Measurements from ENCODE around the gene C19orf44. TPM values are rescaled to one million over a fixed set of nuclear protein-coding genes. Genes with fewer than 3 reads are reported as not detected.
"Not testable (repeated sequence)": the region's sequence is repeated elsewhere in the genome, so short reads cannot be mapped to it uniquely, and the experiment has no call there.

Gene C19orf44
- total RNA-seq, 1 donor from 2014 or later: 7.4 TPM

GRCh38 chr19:16504271-16504670, 8.1 kb downstream of the C19orf44 start:
- Histone ChIP-seq H3K4me1 (no peaks in the 10 kb centered on the region), H3K9me3 (no peaks in the 10 kb centered on the region), H3K4me3 (no peak overlapping the region), H3K27me3 (no peaks in the 10 kb centered on the region), H3K36me3 (peaks cover 0 to 12% of the 10 kb centered on the region in 2 donors), H3K27ac (no peak overlapping the region)
- intact Hi-C loops (cut with DNase I): no loop called here
- no peak for DNase-seq (ENCODE audit: extremely low spot score in 2 of 2)
- TF ChIP-seq POLR2A (IDR thresholded peaks at IDR 0.05): no peak
- TF ChIP-seq CTCF (IDR thresholded peaks at IDR 0.05): no peak
- no peak for TF ChIP-seq POLR2AphosphoS5 (IDR thresholded peaks at IDR 0.05; ENCODE audit: insufficient read depth in 1 of 2, low read depth in 1 of 2)

GRCh38 chr19:16506161-16506560, 10.0 kb downstream of the C19orf44 start:
- intact Hi-C loops (cut with DNase I); DNase-seq (ENCODE audit: extremely low spot score in 2 of 2); H3K4me1 ChIP-seq; H3K27ac ChIP-seq; H3K4me3 ChIP-seq; H3K27me3 ChIP-seq; H3K9me3 ChIP-seq: not testable (repeated sequence)
- H3K36me3 ChIP-seq: peaks cover 0 to 28% of the 10 kb centered on the region in 2 donors

- H3K27me3 ChIP-seq: no peaks in the 10 kb centered on the region
- H3K27ac ChIP-seq: no peak overlapping the region
- no peaks in the 10 kb centered on the region for H3K9me3 ChIP-seq
- H3K4me1 ChIP-seq: no peaks in the 10 kb centered on the region
- TF ChIP-seq CTCF (IDR thresholded peaks at IDR 0.05): no peak
- no peak for TF ChIP-seq POLR2A (IDR thresholded peaks at IDR 0.05)
- TF ChIP-seq POLR2AphosphoS5 (IDR thresholded peaks at IDR 0.05; ENCODE audit: insufficient read depth in 1 of 2, low read depth in 1 of 2): no peak
- intact Hi-C loops (cut with DNase I): no loop called here
- H3K4me3 ChIP-seq: no peak overlapping the region
- DNase-seq (ENCODE audit: extremely low spot score in 2 of 2): no peak
- peaks cover 0 to 36% of the 10 kb centered on the region in 2 donors for H3K36me3 ChIP-seq
These were observed 10.8 kb downstream of the C19orf44 start for GRCh38 chr19:16506961-16507360.

GRCh38 chr19:16508546-16508945, 12.4 kb downstream of the C19orf44 start:
- Histone ChIP-seq H3K27me3 (no peaks in the 10 kb centered on the region), H3K9me3 (no peaks in the 10 kb centered on the region), H3K36me3 (peaks cover 0 to 43% of the 10 kb centered on the region in 2 donors), H3K4me1 (no peaks in the 10 kb centered on the region), H3K27ac (no peak overlapping the region), H3K4me3 (no peak overlapping the region)
- TF ChIP-seq POLR2AphosphoS5 (IDR thresholded peaks at IDR 0.05; ENCODE audit: insufficient read depth in 1 of 2, low read depth in 1 of 2): no peak
- no peak for TF ChIP-seq CTCF (IDR thresholded peaks at IDR 0.05)
- no peak for TF ChIP-seq POLR2A (IDR thresholded peaks at IDR 0.05)
- no peak for DNase-seq (ENCODE audit: extremely low spot score in 2 of 2)
- intact Hi-C loops (cut with DNase I): no loop called here

GRCh38 chr19:16509141-16510061, 13.2 kb downstream of the C19orf44 start:
- TF ChIP-seq POLR2AphosphoS5 (IDR thresholded peaks at IDR 0.05; ENCODE audit: insufficient read depth in 1 of 2, low read depth in 1 of 2): no peak
- Histone ChIP-seq H3K4me1 (no peaks in the 10 kb centered on the region), H3K27me3 (no peaks in the 10 kb centered on the region), H3K36me3 (peaks cover 0 to 37% of the 10 kb centered on the region in 2 donors), H3K4me3 (no peak overlapping the region), H3K9me3 (no peaks in the 10 kb centered on the region), H3K27ac (no peak overlapping the region)
- no peak for DNase-seq (ENCODE audit: extremely low spot score in 2 of 2)
- intact Hi-C loops (cut with DNase I): no loop called here

- intact Hi-C loops (cut with DNase I); H3K9me3 ChIP-seq; DNase-seq (ENCODE audit: extremely low spot score in 2 of 2); H3K4me1 ChIP-seq; H3K4me3 ChIP-seq; H3K27ac ChIP-seq; H3K27me3 ChIP-seq: not testable (repeated sequence)
- H3K36me3 ChIP-seq: peaks cover 0 to 44% of the 10 kb centered on the region in 2 donors
These were observed 16.4 kb downstream of the C19orf44 start for GRCh38 chr19:16512611-16513010.

All from vagina (tissue), 2 donors.